GM10248 (cell line): Measurements from ENCODE around the gene DGCR6L.
"Not testable (repeated sequence)": the region's sequence is repeated elsewhere in the genome, so short reads cannot be mapped to it uniquely, and the experiment has no call there.

Experiments used
- CTCF ChIA-PET: fragments of 300-600 bp; sonication (Branson Sonifier 250); formaldehyde crosslinking; extraction: SDS; loops from one replicate; lab custom pipeline; 2021; ENCODE audit warnings: antibody characterized with exemption; lab: Yijun Ruan, JAX
- POLR2A ChIA-PET: fragments of 350-650 bp; sonication (Branson Sonifier 250); formaldehyde crosslinking; extraction: SDS; loops from one replicate; lab custom pipeline; 2020; ENCODE audit warnings: antibody characterized with exemption; lab: Yijun Ruan, JAX
- DNase-seq: peaks from one replicate; pipeline ENCODE4 v3.0.0; 2012; ENCODE audit errors: extremely low spot score
- TF ChIP-seq, protein P1 (sequence below): IDR thresholded peaks from 2 replicates; pipeline ENCODE4 v1.5.1; 2012; ENCODE audit warnings: mild to moderate bottlenecking, low read depth; ENCODE audit errors: extremely low read depth, missing control alignments, control extremely low read depth

Gene DGCR6L

DNA sequence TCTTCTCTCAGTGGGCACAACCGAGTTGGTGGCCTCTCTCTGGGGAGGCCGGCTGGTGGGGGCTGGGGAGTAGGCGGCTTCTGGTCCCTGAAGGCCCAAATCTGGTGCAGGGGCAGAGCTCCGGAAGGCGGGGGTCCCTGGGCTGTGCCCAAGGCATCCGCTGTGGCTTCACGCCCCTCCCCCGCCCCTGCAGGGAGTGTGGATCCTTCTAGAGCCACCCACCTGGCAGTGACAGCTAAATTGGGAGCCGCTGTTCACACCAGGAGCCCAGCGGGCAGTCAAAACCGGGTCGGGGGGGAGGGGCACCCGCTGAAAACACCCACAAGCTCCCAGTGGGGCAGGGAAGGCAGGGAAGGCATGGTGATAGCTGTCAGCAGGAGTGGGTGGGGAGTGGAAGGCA lies 47.2 kb downstream of the DGCR6L start:
- TF ChIP-seq, protein P1, sequence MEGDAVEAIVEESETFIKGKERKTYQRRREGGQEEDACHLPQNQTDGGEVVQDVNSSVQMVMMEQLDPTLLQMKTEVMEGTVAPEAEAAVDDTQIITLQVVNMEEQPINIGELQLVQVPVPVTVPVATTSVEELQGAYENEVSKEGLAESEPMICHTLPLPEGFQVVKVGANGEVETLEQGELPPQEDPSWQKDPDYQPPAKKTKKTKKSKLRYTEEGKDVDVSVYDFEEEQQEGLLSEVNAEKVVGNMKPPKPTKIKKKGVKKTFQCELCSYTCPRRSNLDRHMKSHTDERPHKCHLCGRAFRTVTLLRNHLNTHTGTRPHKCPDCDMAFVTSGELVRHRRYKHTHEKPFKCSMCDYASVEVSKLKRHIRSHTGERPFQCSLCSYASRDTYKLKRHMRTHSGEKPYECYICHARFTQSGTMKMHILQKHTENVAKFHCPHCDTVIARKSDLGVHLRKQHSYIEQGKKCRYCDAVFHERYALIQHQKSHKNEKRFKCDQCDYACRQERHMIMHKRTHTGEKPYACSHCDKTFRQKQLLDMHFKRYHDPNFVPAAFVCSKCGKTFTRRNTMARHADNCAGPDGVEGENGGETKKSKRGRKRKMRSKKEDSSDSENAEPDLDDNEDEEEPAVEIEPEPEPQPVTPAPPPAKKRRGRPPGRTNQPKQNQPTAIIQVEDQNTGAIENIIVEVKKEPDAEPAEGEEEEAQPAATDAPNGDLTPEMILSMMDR: no peak
- no peak for DNase-seq
- CTCF ChIA-PET: no interaction called here
- POLR2A ChIA-PET: no interaction called here

GRCh38 chr22:20272174-20272573 lies 47.7 kb downstream of the DGCR6L start:
- ChIA-PET POLR2A (no interaction called here), CTCF (no interaction called here)
- TF ChIP-seq, protein P1: no peak
- DNase-seq: no peak

GRCh38 chr22:20271114-20271994 lies 48.5 kb downstream of the DGCR6L start:
- TF ChIP-seq, protein P1: no peak
- CTCF ChIA-PET: interaction anchor here (1.1 kb wide), 1 partner anchor 12 kb away, joined by 4 read pairs; no protein-coding TSS in a partner anchor
- POLR2A ChIA-PET: no interaction called here
- DNase-seq: no peak

- DNase-seq, POLR2A ChIA-PET: not testable (repeated sequence)
- CTCF ChIA-PET: interaction anchor here (1.1 kb wide), 2 partner anchors 13 to 32 kb away, joined by 3 to 4 read pairs; no protein-coding TSS in a partner anchor
Measured at GRCh38 chr22:20270190-20271113, 49.4 kb downstream of the DGCR6L start.

DNA sequence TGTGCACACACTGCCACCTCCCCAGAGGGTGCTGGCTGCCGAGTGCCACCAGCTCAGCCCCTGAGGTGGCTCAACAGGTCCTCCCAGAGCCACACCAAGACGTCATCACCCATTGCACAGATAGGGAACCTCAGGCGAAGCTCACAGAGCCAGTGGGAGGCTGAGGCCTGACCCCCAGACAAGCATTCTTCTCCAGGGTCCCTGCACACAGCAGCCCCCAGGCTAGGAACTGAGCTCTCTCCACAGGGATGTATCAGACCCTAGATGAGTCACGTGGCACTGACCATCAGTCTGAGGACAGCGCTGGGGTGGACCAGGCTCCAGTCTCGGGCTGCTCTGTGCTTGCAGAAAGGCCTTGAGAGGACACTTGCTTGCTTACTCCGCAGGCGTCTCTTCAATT lies 50.2 kb downstream of the DGCR6L start:
- DNase-seq, POLR2A ChIA-PET: not testable (repeated sequence)
- CTCF ChIA-PET: interaction anchor here (1.0 to 1.1 kb wide), 3 partner anchors 14 to 194 kb away, joined by 3 read pairs; no protein-coding TSS in a partner anchor

DNA sequence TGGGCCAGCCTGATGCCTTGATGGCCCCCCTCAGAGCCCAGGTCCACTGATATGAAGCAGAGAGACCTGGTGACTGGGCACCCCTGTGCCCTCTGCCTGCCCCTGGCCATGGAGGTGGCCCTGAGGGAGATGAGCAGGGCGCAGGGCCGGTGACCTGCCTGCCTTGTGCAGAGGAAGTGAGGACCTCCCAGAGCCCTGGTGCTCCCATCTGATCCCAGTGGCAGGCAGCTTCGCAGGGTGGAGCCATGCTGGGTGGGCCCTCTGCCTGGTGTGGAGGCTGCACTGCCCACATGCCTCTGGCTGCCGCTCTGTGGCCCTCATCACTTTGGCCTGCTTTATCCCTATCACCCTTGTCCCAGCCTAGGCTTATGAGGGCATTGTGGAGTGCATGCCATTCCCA lies 50.7 kb downstream of the DGCR6L start:
- DNase-seq, POLR2A ChIA-PET: not testable (repeated sequence)
- CTCF ChIA-PET: interaction anchor here (0.6 to 1.1 kb wide), 5 partner anchors 14 to 194 kb away, joined by 3 to 8 read pairs (median 3); no protein-coding TSS in a partner anchor

GRCh38 chr22:20268279-20269012 lies 51.4 kb downstream of the DGCR6L start, which contains the start of gene RTN4R:
Gene RTN4R (minus strand): TSS chr22:20268318. CDS start chr22:20268092, 226 bp downstream.
- TF ChIP-seq, protein P1: peak; percentile 90
- CTCF ChIA-PET: interaction anchor here (0.6 to 1.1 kb wide), 5 partner anchors 15 to 195 kb away, joined by 3 to 8 read pairs (median 3); no protein-coding TSS in a partner anchor
- POLR2A ChIA-PET: no interaction called here
- DNase-seq: peak; percentile 79
